H9 (cell line): ENCODE results near the gene VARS1. TPM values are rescaled to one million over a fixed set of nuclear protein-coding genes. Genes with fewer than 3 reads are reported as not detected.

Experiments used
- DNase-seq: peaks from one replicate; pipeline ENCODE4 v3.0.0-alpha.2; 2017
- H2AFZ ChIP-seq: one replicate; pipeline ENCODE4 v1.6.1; 2013; ENCODE audit warnings: mild to moderate bottlenecking, low read length, control low read depth, moderate library complexity
- H2AK5ac ChIP-seq: 2 replicates; pipeline ENCODE4 v1.6.1; 2013; ENCODE audit warnings: low read length, control low read depth, mixed read lengths; ENCODE audit not compliant: insufficient read length
- H2BK120ac ChIP-seq: one replicate; pipeline ENCODE4 v1.6.1; 2013; ENCODE audit warnings: low read depth, mild to moderate bottlenecking, low read length, control low read depth, inconsistent platforms; ENCODE audit not compliant: poor library complexity, severe bottlenecking
- H2BK12ac ChIP-seq: 2 replicates; pipeline ENCODE4 v1.6.1; 2013; ENCODE audit warnings: low read length, control low read depth, mixed read lengths, low read depth; ENCODE audit not compliant: insufficient read length
- H2BK15ac ChIP-seq: 2 replicates; pipeline ENCODE4 v1.6.1; 2013; ENCODE audit warnings: low read depth, low read length, control low read depth
- H2BK20ac ChIP-seq: one replicate; pipeline ENCODE4 v1.6.1; 2013; ENCODE audit warnings: low read depth, mild to moderate bottlenecking, low read length, control low read depth, inconsistent platforms; ENCODE audit not compliant: poor library complexity, severe bottlenecking
- H2BK5ac ChIP-seq: 2 replicates; pipeline ENCODE4 v1.6.1; 2013; ENCODE audit warnings: low read length, control low read depth, mixed read lengths; ENCODE audit not compliant: insufficient read length
- H3K14ac ChIP-seq: 2 replicates; pipeline ENCODE4 v1.6.1; 2013; ENCODE audit warnings: low read length, control low read depth; ENCODE audit not compliant: insufficient read depth
- H3K18ac ChIP-seq: 2 replicates; pipeline ENCODE4 v1.6.1; 2013; ENCODE audit warnings: low read depth, mild to moderate bottlenecking, mixed read lengths, low read length, control low read depth; ENCODE audit not compliant: insufficient read length
- H3K23ac ChIP-seq: 2 replicates; pipeline ENCODE4 v1.6.1; 2013; ENCODE audit warnings: low read length, control low read depth, mixed read lengths, low read depth; ENCODE audit not compliant: insufficient read length
- H3K23me2 ChIP-seq: 2 replicates; pipeline ENCODE4 v1.6.1; 2013; ENCODE audit warnings: low read depth, mild to moderate bottlenecking, mixed read lengths, low read length, control low read depth; ENCODE audit not compliant: insufficient read length, poor library complexity, severe bottlenecking
- H3K27ac ChIP-seq: 2 replicates; pipeline ENCODE4 v1.5.1; 2013; ENCODE audit warnings: low read length, control low read depth, mixed read lengths, low read depth; ENCODE audit not compliant: insufficient read length
- H3K27me3 ChIP-seq: 2 replicates; pipeline ENCODE4 v1.6.1; 2013; ENCODE audit warnings: low read length, control low read depth, inconsistent platforms; ENCODE audit not compliant: insufficient read depth
- H3K4ac ChIP-seq: 2 replicates; pipeline ENCODE4 v1.6.1; 2013; ENCODE audit warnings: low read depth, mild to moderate bottlenecking, control low read depth, inconsistent platforms, low read length, moderate library complexity
- H3K4me1 ChIP-seq: 2 replicates; pipeline ENCODE4 v1.6.1; 2013; ENCODE audit warnings: low read length, control low read depth, inconsistent platforms; ENCODE audit not compliant: insufficient read depth
- H3K4me2 ChIP-seq: 2 replicates; pipeline ENCODE4 v1.6.1; 2013; ENCODE audit warnings: low read length, control low read depth, mixed read lengths; ENCODE audit not compliant: insufficient read length, insufficient read depth
- H3K56ac ChIP-seq: 2 replicates; pipeline ENCODE4 v1.6.1; 2013; ENCODE audit warnings: low read depth, mild to moderate bottlenecking, mixed read lengths, low read length, control low read depth; ENCODE audit not compliant: insufficient read length
- H3K79me1 ChIP-seq: 2 replicates; pipeline ENCODE4 v1.6.1; 2013; ENCODE audit warnings: low read depth, mild to moderate bottlenecking, moderate library complexity, low read length, control low read depth, inconsistent platforms; ENCODE audit not compliant: insufficient read depth, poor library complexity, severe bottlenecking
- H3K79me2 ChIP-seq: 2 replicates; pipeline ENCODE4 v1.6.1; 2013; ENCODE audit warnings: low read length, control low read depth, inconsistent platforms; ENCODE audit not compliant: insufficient read depth
- H3K9ac ChIP-seq: 2 replicates; pipeline ENCODE4 v1.6.1; 2013; ENCODE audit warnings: low read length, control low read depth, mixed read lengths; ENCODE audit not compliant: insufficient read length; ENCODE audit errors: extremely low read depth
- H3K9me3 ChIP-seq: one replicate; pipeline ENCODE4 v1.6.1; 2013; ENCODE audit warnings: low read depth, low read length, inconsistent platforms; ENCODE audit not compliant: control insufficient read depth
- H3T11ph ChIP-seq: one replicate; pipeline ENCODE4 v1.6.1; 2013; ENCODE audit warnings: mild to moderate bottlenecking, low read length, control low read depth, inconsistent platforms
- H4K20me1 ChIP-seq: one replicate; pipeline ENCODE4 v1.6.1; 2013; ENCODE audit not compliant: control insufficient read depth, insufficient read length, insufficient read depth
- H4K5ac ChIP-seq: 2 replicates; pipeline ENCODE4 v1.6.1; 2013; ENCODE audit warnings: low read depth, mild to moderate bottlenecking, mixed read lengths, low read length, control low read depth; ENCODE audit not compliant: insufficient read length
- H4K8ac ChIP-seq: replicated peaks from 2 replicates; pipeline ENCODE4 v1.6.1; 2013; ENCODE audit warnings: low read length, control low read depth, mixed read lengths, low read depth; ENCODE audit not compliant: insufficient read length
- H4K91ac ChIP-seq: 2 replicates; pipeline ENCODE4 v1.6.1; 2013; ENCODE audit warnings: low read depth, mild to moderate bottlenecking, moderate library complexity, mixed read lengths, low read length, control low read depth; ENCODE audit not compliant: insufficient read length
- H3K27ac Mint-ChIP-seq, 3 experiments: 2 replicates in 2 of 3; 3 replicates in 1 of 3; pipeline ENCODE4 v1.8.0; 2020 to 2021; ENCODE audit warnings: mixed read lengths in 3 of 3, mild to moderate bottlenecking in 1 of 3, moderate library complexity in 1 of 3
- H3K27me3 Mint-ChIP-seq: 2 replicates; pipeline ENCODE4 v1.8.0; 2021; ENCODE audit warnings: low read depth, mild to moderate bottlenecking, moderate library complexity, mixed read lengths
- H3K36me3 Mint-ChIP-seq, 3 experiments: 2 replicates in 2 of 3; 3 replicates in 1 of 3; pipeline ENCODE4 v1.8.0; 2020 to 2021; ENCODE audit warnings: low read depth in 3 of 3, mixed read lengths in 3 of 3; ENCODE audit not compliant: insufficient read depth in 1 of 3
- H3K4me1 Mint-ChIP-seq, 2 experiments: 2 replicates each; pipeline ENCODE4 v1.8.0; 2020; ENCODE audit warnings: mixed read lengths in 2 of 2
- H3K4me3 Mint-ChIP-seq, 2 experiments: 2 replicates in 1 of 2; 3 replicates in 1 of 2; pipeline ENCODE4 v1.8.0; 2020 to 2021; ENCODE audit warnings: mild to moderate bottlenecking in 2 of 2, mixed read lengths in 2 of 2, moderate library complexity in 1 of 2
- H3K9me3 Mint-ChIP-seq, 2 experiments: 2 replicates in 1 of 2; 3 replicates in 1 of 2; pipeline ENCODE4 v1.8.0; 2020; ENCODE audit warnings: mild to moderate bottlenecking in 2 of 2, mixed read lengths in 2 of 2, moderate library complexity in 1 of 2
- WGBS: extraction: QIAGEN DNeasy Blood & Tissue Kit; methylation state at CpG from one replicate; pipeline ENCODE4 v1.1.7; 2013; ENCODE audit warnings: missing lambda C conversion rate, low lambda C conversion rate, mixed read lengths; ENCODE audit not compliant: insufficient read length; ENCODE audit errors: extremely low coverage; 5-methylcytosine and 5-hydroxymethylcytosine counted together
- total RNA-seq: library from RNA; stranded (reverse); gene quantifications from 2 replicates; pipeline ENCODE4 v1.2.1, GENCODE V29; 2021
- TF ChIP-seq, protein P1 (sequence below): fragments of 200-600 bp; sonication (generic); conservative IDR thresholded peaks from 3 replicates; pipeline ENCODE4 v1.8.0; 2021; ENCODE audit warnings: antibody characterized with exemption, mild to moderate bottlenecking

The VARS1 gene
- total RNA-seq, 1 experiment from 2014 or later: 154 TPM

DNA sequence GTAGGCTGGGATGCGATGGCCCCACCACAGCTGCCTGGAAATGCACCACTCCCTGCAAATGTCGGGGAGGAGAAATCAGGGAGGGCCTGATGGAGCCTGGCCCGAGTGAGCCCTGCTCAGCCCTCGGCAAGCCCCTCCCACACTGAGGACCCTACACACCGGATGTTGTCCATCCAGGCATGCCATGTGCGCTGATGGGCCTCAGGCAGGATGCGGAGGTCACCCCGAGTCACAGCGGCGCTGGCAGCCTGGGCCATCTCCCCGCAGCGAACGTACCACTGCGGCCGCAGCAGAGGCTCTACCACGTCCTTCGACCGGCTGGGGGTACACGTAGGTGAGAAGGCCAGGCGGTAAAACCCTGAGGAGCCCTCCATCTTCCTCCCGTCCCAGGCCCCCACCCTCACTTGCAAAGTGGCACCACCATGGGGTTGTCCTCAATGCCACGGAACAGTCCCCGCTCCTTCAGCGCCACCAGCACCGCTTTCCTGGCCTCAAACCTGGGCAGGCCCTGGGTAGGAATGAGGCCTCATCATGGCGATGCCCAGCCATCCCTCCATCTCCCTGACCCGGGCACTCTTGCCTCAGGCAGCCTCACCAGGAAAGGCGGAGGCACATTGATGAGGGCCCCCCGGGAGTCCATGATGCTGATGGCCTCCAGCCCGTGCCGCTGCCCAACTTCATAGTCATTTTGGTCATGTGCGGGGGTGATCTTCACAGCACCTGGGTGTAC is 13.3 kb downstream of the VARS1 start:
- H3K14ac ChIP-seq: no peak overlapping the region
- WGBS: no CpG with 5 or more reads among the region's 32 CpGs
- H2BK12ac ChIP-seq: no peak overlapping the region
- no peaks in the 10 kb centered on the region for H4K20me1 ChIP-seq
- H3K4me2 ChIP-seq: no peak overlapping the region
- no peaks in the 10 kb centered on the region for H3K9me3 ChIP-seq
- no peaks in the 10 kb centered on the region for H3K79me1 ChIP-seq
- H3K23ac ChIP-seq: no peak overlapping the region
- H3K18ac ChIP-seq: no peak overlapping the region
- 0 out of 4 replicates have a peak, but pooled peaks cover 0 to 4% of the 10 kb centered on the region in 2 experiments for H3K4me1 Mint-ChIP-seq
- DNase-seq: no peak
- H2AFZ ChIP-seq: no peak overlapping the region
- H4K8ac ChIP-seq: no peak overlapping the region
- H2AK5ac ChIP-seq: no peak overlapping the region
- H3K27ac ChIP-seq: no peak overlapping the region
- H3K36me3 Mint-ChIP-seq: peaks cover 47 to 82% (median 66%) of the 10 kb centered on the region in 3 experiments
- no peak overlapping the region for H3K4ac ChIP-seq
- H3K79me2 ChIP-seq: no peaks in the 10 kb centered on the region
- H3K9ac ChIP-seq: no peak overlapping the region
- TF ChIP-seq, protein P1, sequence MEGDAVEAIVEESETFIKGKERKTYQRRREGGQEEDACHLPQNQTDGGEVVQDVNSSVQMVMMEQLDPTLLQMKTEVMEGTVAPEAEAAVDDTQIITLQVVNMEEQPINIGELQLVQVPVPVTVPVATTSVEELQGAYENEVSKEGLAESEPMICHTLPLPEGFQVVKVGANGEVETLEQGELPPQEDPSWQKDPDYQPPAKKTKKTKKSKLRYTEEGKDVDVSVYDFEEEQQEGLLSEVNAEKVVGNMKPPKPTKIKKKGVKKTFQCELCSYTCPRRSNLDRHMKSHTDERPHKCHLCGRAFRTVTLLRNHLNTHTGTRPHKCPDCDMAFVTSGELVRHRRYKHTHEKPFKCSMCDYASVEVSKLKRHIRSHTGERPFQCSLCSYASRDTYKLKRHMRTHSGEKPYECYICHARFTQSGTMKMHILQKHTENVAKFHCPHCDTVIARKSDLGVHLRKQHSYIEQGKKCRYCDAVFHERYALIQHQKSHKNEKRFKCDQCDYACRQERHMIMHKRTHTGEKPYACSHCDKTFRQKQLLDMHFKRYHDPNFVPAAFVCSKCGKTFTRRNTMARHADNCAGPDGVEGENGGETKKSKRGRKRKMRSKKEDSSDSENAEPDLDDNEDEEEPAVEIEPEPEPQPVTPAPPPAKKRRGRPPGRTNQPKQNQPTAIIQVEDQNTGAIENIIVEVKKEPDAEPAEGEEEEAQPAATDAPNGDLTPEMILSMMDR: no peak
- H3K4me1 ChIP-seq: no peaks in the 10 kb centered on the region
- H2BK120ac ChIP-seq: no peak overlapping the region
- no peaks in the 10 kb centered on the region for H3K27me3 ChIP-seq
- no peak overlapping the region for H4K5ac ChIP-seq
- H3K4me3 Mint-ChIP-seq: no peak overlapping the region
- no peak overlapping the region for H4K91ac ChIP-seq
- no peak overlapping the region for H2BK20ac ChIP-seq
- no peak overlapping the region for H2BK15ac ChIP-seq
- no peaks in the 10 kb centered on the region for H3K9me3 Mint-ChIP-seq
- H3K23me2 ChIP-seq: no peaks in the 10 kb centered on the region
- H3K56ac ChIP-seq: no peak overlapping the region
- no peak overlapping the region for H2BK5ac ChIP-seq
- no peaks in the 10 kb centered on the region for H3K27me3 Mint-ChIP-seq
- H3T11ph ChIP-seq: no peak overlapping the region
- H3K27ac Mint-ChIP-seq: peak overlapping the region in 1 of 3 experiments; percentile 22; a peak in 1 of 7 replicates
